Transverse colon (tissue), 3 donors: ENCODE data around the gene CFAP61.

ENCODE experiments used
- EP300 ChIP-seq: sonication (generic); formaldehyde crosslinking; IDR thresholded peaks from one replicate; pipeline ENCODE4 v1.6.1; 2017; ENCODE audit warnings: antibody characterized with exemption, low read depth
- POLR2A ChIP-seq: fragments of 450-650 bp; IDR thresholded peaks from one replicate; pipeline ENCODE4 v1.6.1; 2016; ENCODE audit warnings: antibody characterized with exemption, mild to moderate bottlenecking, moderate library complexity
- POLR2AphosphoS5 ChIP-seq, 3 donors: sonication (generic); formaldehyde crosslinking; IDR thresholded peaks; one replicate each; pipeline ENCODE4 v1.6.1; 2016; ENCODE audit warnings: antibody characterized with exemption in 3 of 3

DNA sequence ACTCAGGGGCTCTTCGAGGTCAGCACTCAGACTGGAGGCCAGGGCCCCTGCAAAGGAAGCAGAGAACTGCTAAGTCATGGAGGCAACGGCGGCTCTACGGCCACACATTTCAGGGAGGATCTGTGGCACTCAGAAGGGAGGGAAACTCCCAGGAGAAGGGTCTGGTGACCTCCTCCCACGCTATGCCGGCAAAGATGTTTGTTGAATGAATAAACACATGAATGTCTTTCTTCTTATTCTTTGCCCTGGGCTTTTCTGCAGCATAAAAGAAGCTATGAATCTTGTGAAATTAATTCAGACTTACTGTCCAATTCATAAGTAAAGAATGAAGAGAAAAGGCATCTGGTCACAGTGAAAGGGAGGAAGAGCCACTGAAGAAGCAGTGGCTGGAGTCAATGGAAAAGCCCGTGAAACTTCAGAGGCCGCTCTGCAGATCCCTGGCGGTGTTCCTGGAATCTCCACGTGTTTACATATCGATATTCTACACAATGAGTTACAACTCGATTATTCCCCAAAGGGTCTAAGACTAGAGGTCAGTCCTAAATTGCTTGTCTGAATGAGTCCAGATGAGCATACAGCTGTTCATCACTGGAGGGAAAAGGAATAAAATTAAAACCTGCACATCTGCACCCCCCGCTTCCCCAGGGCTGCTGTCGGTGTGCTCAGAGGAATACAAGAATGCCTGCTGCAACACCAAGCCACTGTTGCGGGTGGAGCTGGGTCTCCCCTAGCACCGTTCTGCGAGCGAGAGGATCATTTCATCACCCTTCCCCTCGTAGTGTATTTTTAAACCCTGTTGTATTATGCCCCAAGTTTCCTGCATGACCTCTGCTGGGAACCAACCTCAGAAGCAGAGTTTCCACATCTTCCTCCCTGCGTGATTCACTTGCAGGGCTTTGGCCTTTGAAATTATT is 341.1 kb downstream of the CFAP61 start:
- TF ChIP-seq POLR2AphosphoS5 (IDR thresholded peaks at IDR 0.05) (no peak), POLR2A (no peak), EP300 (no peak)
